H1 (cell line): Measurements from ENCODE around the gene VSX1. TPM values are rescaled to one million over a fixed set of nuclear protein-coding genes. Genes with fewer than 3 reads are reported as not detected.

ENCODE experiments used
- GTF2F1 ChIP-seq: IDR thresholded peaks from 2 replicates; pipeline ENCODE4 v1.6.1; 2012; ENCODE audit warnings: low read depth, low read length, improper control_type of control experiment, borderline replicate concordance
- HDAC2 ChIP-seq, 2 experiments: fragments of 300-600 bp in 1 of 2; sonication (generic) in 1 of 2; IDR thresholded peaks; 2 replicates each; pipeline ENCODE4 v1.6.1; 2011 to 2012; ENCODE audit warnings: low read depth in 2 of 2, low read length in 2 of 2, mild to moderate bottlenecking in 2 of 2, moderate library complexity in 2 of 2, borderline replicate concordance in 1 of 2, inconsistent platforms in 1 of 2
- RBBP5 ChIP-seq: IDR thresholded peaks from 2 replicates; pipeline ENCODE4 v1.7.1; 2012; ENCODE audit warnings: low read depth, mild to moderate bottlenecking, inconsistent platforms, low read length, moderate library complexity, borderline replicate concordance
- TAF7 ChIP-seq: optimal IDR thresholded peaks from 2 replicates; pipeline ENCODE3; 2011; ENCODE audit warnings: low read depth, mild to moderate bottlenecking, inconsistent platforms, low read length, moderate library complexity, borderline replicate concordance
- polyA plus RNA-seq, 7 experiments: library from polyadenylated mRNA; depleted of rRNA in 3 of 7; stranded (reverse) in 5 of 7; unstranded in 2 of 7; fragments of >200 nt in 5 of 7; fragments of 200-250 nt in 2 of 7; gene quantifications; 1 replicate in 5 of 7; 2 replicates in 1 of 7; 4 replicates in 1 of 7; pipeline versions ENCODE4 v1.2.1 to v1.2.3, GENCODE V29; 2011 to 2013; ENCODE audit warnings: missing spikeins in 2 of 7, mixed read lengths in 2 of 7
- total RNA-seq: library from RNA; stranded (reverse); fragmentation: NEBNext Ultra II Directional; extraction: Animal tissue kit (Norgen Biotek cat#: 25700); gene quantifications from 2 replicates; pipeline ENCODE4 v1.2.1, GENCODE V29; 2021

VSX1 gene
- total and polyA plus RNA-seq, 2 of the 8 experiments (the other 6 are each of a cell fraction or from before 2014, with no cell fraction given): 0.14 TPM; not detected in 1

DNA sequence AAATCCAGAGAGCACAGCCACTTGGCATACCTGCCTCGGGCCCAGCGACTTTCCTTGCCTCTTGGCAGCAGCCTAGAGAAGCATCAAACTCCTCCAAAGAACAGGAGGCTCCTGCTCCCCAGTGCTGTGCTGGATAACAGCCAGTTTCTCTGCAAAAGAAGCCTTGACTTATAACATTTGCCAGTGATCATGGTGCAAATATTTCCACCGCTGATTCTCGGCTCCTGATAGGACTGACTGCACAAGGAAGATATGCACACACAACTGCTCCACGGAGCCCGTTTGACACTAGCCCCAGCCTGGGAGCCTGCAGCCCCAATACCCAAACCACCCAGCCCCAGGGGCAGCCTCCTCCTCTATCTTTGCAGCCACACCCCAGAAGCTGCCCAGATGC, 41.5 kb downstream of the VSX1 start (continued):
- no peak for TF ChIP-seq RBBP5
- TF ChIP-seq GTF2F1: no peak
- TF ChIP-seq HDAC2 (IDR thresholded peaks at IDR 0.05; ENCODE audit: borderline replicate concordance in 1 of 2, low read depth in 2 of 2, low read length in 2 of 2): no peak
- no peak for TF ChIP-seq TAF7
